ENCODE measurements around the gene CHRDL1.
"Not testable (repeated sequence)": the region's sequence is repeated elsewhere in the genome, so short reads cannot be mapped to it uniquely, and the experiment has no call there.

The CHRDL1 gene

GRCh38 chrX:110825972-110826371, 30.4 kb upstream of the CHRDL1 start:
- H2BK120ac ChIP-seq (ENCODE audit: low read depth, low read length), result no peak overlapping the region
- no peak overlapping the region for H3K9ac ChIP-seq (ENCODE audit: low read length)
- H3K27me3 ChIP-seq (ENCODE audit: control insufficient read depth in 1 of 2, insufficient read depth in 1 of 2, low read length in 2 of 2), result peaks cover 0 to 11% of the 10 kb centered on the region in 2 experiments
- H2BK5ac ChIP-seq (ENCODE audit: low read depth, low read length, poor library complexity, severe bottlenecking), result no peak overlapping the region
- no peak overlapping the region for H4K8ac ChIP-seq (ENCODE audit: low read length)
- no peak overlapping the region for H3K4me2 ChIP-seq (ENCODE audit: low read length, poor library complexity, severe bottlenecking)
- no peaks in the 10 kb centered on the region for H3K4me1 ChIP-seq (ENCODE audit: control insufficient read depth, insufficient read depth, low read depth, low read length)
- H3K27ac ChIP-seq (ENCODE audit: low read length, poor library complexity, severe bottlenecking), result no peak overlapping the region
- no peak overlapping the region for H3K4ac ChIP-seq (ENCODE audit: low read depth in 1 of 2, low read length in 2 of 2)
- H3K18ac ChIP-seq (ENCODE audit: low read depth in 1 of 2, low read length in 2 of 2), result no peak overlapping the region
- H2AFZ ChIP-seq (ENCODE audit: low read depth, low read length), result no peak overlapping the region
- H3K36me3 ChIP-seq (ENCODE audit: control insufficient read depth in 1 of 2, insufficient read depth in 2 of 2, low read depth in 1 of 2, low read length in 2 of 2), result no peaks in the 10 kb centered on the region
- H2BK12ac ChIP-seq (ENCODE audit: low read length in 2 of 2), result no peak overlapping the region
- no peak overlapping the region for H2BK15ac ChIP-seq (ENCODE audit: low read depth, poor library complexity, severe bottlenecking)
- 83% methylated on average over 1 of the region's 2 CpGs for WGBS
- H3K9me3 ChIP-seq (ENCODE audit: control insufficient read depth, low read length), result peaks cover 9% of the 10 kb centered on the region
- no peaks in the 10 kb centered on the region for H3K79me1 ChIP-seq (replicated peaks; ENCODE audit: low read length, poor library complexity, severe bottlenecking)
- no peak overlapping the region for H3K23ac ChIP-seq (ENCODE audit: low read length in 2 of 2)
- DNase-seq, result no peak
- no peak overlapping the region for H2AK5ac ChIP-seq (ENCODE audit: low read length, severe bottlenecking)
- no peak overlapping the region for H3K4me3 ChIP-seq (ENCODE audit: insufficient read depth in 1 of 2, low read depth in 1 of 2, low read length in 2 of 2)
- H3K14ac ChIP-seq (ENCODE audit: low read length in 2 of 2), result no peak overlapping the region
- H4K91ac ChIP-seq (ENCODE audit: low read length), result no peak overlapping the region

GRCh38 chrX:110816543-110816942, 20.9 kb upstream of the CHRDL1 start:
- not testable (repeated sequence) for H2BK120ac ChIP-seq (ENCODE audit: low read depth, low read length); H3K23ac ChIP-seq (ENCODE audit: low read length in 2 of 2); H2BK12ac ChIP-seq (ENCODE audit: low read length in 2 of 2); H2AK5ac ChIP-seq (ENCODE audit: low read length, severe bottlenecking); H4K91ac ChIP-seq (ENCODE audit: low read length); H3K27ac ChIP-seq (ENCODE audit: low read length, poor library complexity, severe bottlenecking); H3K9me3 ChIP-seq (ENCODE audit: control insufficient read depth, low read length); H3K9ac ChIP-seq (ENCODE audit: low read length); H3K18ac ChIP-seq (ENCODE audit: low read depth in 1 of 2, low read length in 2 of 2); DNase-seq; H3K4me3 ChIP-seq (ENCODE audit: insufficient read depth in 1 of 2, low read depth in 1 of 2, low read length in 2 of 2); H4K8ac ChIP-seq (ENCODE audit: low read length); H3K79me1 ChIP-seq (replicated peaks; ENCODE audit: low read length, poor library complexity, severe bottlenecking); H3K4me1 ChIP-seq (ENCODE audit: control insufficient read depth, insufficient read depth, low read depth, low read length); H3K36me3 ChIP-seq (ENCODE audit: control insufficient read depth in 1 of 2, insufficient read depth in 2 of 2, low read depth in 1 of 2, low read length in 2 of 2); H2BK5ac ChIP-seq (ENCODE audit: low read depth, low read length, poor library complexity, severe bottlenecking); H2AFZ ChIP-seq (ENCODE audit: low read depth, low read length); H2BK15ac ChIP-seq (ENCODE audit: low read depth, poor library complexity, severe bottlenecking); H3K14ac ChIP-seq (ENCODE audit: low read length in 2 of 2); H3K4ac ChIP-seq (ENCODE audit: low read depth in 1 of 2, low read length in 2 of 2); H3K4me2 ChIP-seq (ENCODE audit: low read length, poor library complexity, severe bottlenecking)
- no CpG with 5 or more reads among the region's 1 CpG for WGBS
- H3K27me3 ChIP-seq (ENCODE audit: control insufficient read depth in 1 of 2, insufficient read depth in 1 of 2, low read length in 2 of 2), result peaks cover 0 to 19% of the 10 kb centered on the region in 2 experiments

DNA sequence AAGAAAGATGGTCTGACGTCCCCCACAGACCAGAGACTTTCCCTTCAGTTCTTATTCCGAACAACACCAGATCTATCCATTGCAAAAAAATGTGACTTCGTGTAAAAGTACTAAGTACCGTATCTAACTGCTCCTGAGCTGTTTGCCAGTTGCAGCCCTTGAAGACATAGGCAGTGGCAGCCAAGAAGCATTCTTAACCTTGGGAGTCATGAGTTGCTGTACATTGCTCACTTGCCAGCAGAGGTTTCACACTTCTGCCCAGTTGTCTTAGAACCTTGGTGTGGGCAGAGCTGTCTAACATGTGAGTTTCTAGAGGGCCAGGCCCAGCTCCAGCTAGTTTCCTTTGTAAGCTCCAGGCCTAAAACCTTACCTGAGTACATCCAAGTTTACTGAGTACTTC, 10.5 kb upstream of the CHRDL1 start:
- Histone ChIP-seq H3K4me3 (ENCODE audit: insufficient read depth in 1 of 2, low read depth in 1 of 2, low read length in 2 of 2) (no peak overlapping the region), H3K23ac (ENCODE audit: low read length in 2 of 2) (no peak overlapping the region), H2BK5ac (ENCODE audit: low read depth, low read length, poor library complexity, severe bottlenecking) (no peak overlapping the region), H3K4me2 (ENCODE audit: low read length, poor library complexity, severe bottlenecking) (no peak overlapping the region), H2AFZ (ENCODE audit: low read depth, low read length) (no peak overlapping the region), H3K27me3 (ENCODE audit: control insufficient read depth in 1 of 2, insufficient read depth in 1 of 2, low read length in 2 of 2) (peaks cover 0 to 44% of the 10 kb centered on the region in 2 experiments), H3K4me1 (ENCODE audit: control insufficient read depth, insufficient read depth, low read depth, low read length) (no peaks in the 10 kb centered on the region), H2AK5ac (ENCODE audit: low read length, severe bottlenecking) (no peak overlapping the region), H3K9me3 (ENCODE audit: control insufficient read depth, low read length) (no peaks in the 10 kb centered on the region), H2BK12ac (ENCODE audit: low read length in 2 of 2) (no peak overlapping the region), H2BK120ac (ENCODE audit: low read depth, low read length) (no peak overlapping the region), H4K8ac (ENCODE audit: low read length) (no peak overlapping the region), H3K4ac (ENCODE audit: low read depth in 1 of 2, low read length in 2 of 2) (no peak overlapping the region), H3K79me1 (replicated peaks; ENCODE audit: low read length, poor library complexity, severe bottlenecking) (no peaks in the 10 kb centered on the region), H4K91ac (ENCODE audit: low read length) (no peak overlapping the region), H3K18ac (ENCODE audit: low read depth in 1 of 2, low read length in 2 of 2) (no peak overlapping the region), H3K27ac (ENCODE audit: low read length, poor library complexity, severe bottlenecking) (no peak overlapping the region), H3K9ac (ENCODE audit: low read length) (no peak overlapping the region), H2BK15ac (ENCODE audit: low read depth, poor library complexity, severe bottlenecking) (no peak overlapping the region), H3K36me3 (ENCODE audit: control insufficient read depth in 1 of 2, insufficient read depth in 2 of 2, low read depth in 1 of 2, low read length in 2 of 2) (no peaks in the 10 kb centered on the region), H3K14ac (ENCODE audit: low read length in 2 of 2) (no peak overlapping the region)
- no peak for DNase-seq
- 100% methylated on average over 3 of the region's 4 CpGs for WGBS

- Histone ChIP-seq H3K9me3 (ENCODE audit: control insufficient read depth, low read length) (no peaks in the 10 kb centered on the region), H3K18ac (ENCODE audit: low read depth in 1 of 2, low read length in 2 of 2) (no peak overlapping the region), H3K4me2 (ENCODE audit: low read length, poor library complexity, severe bottlenecking) (no peak overlapping the region), H3K36me3 (ENCODE audit: control insufficient read depth in 1 of 2, insufficient read depth in 2 of 2, low read depth in 1 of 2, low read length in 2 of 2) (no peaks in the 10 kb centered on the region), H2BK12ac (ENCODE audit: low read length in 2 of 2) (no peak overlapping the region), H2BK15ac (ENCODE audit: low read depth, poor library complexity, severe bottlenecking) (no peak overlapping the region), H4K8ac (ENCODE audit: low read length) (no peak overlapping the region), H3K4ac (ENCODE audit: low read depth in 1 of 2, low read length in 2 of 2) (no peak overlapping the region), H2BK5ac (ENCODE audit: low read depth, low read length, poor library complexity, severe bottlenecking) (no peak overlapping the region), H4K91ac (ENCODE audit: low read length) (no peak overlapping the region), H2BK120ac (ENCODE audit: low read depth, low read length) (no peak overlapping the region), H3K27me3 (ENCODE audit: control insufficient read depth in 1 of 2, insufficient read depth in 1 of 2, low read length in 2 of 2) (peaks cover 0 to 39% of the 10 kb centered on the region in 2 experiments), H3K23ac (ENCODE audit: low read length in 2 of 2) (no peak overlapping the region), H3K4me3 (ENCODE audit: insufficient read depth in 1 of 2, low read depth in 1 of 2, low read length in 2 of 2) (no peak overlapping the region), H3K9ac (ENCODE audit: low read length) (no peak overlapping the region), H2AK5ac (ENCODE audit: low read length, severe bottlenecking) (no peak overlapping the region), H3K79me1 (replicated peaks; ENCODE audit: low read length, poor library complexity, severe bottlenecking) (no peaks in the 10 kb centered on the region), H2AFZ (ENCODE audit: low read depth, low read length) (no peak overlapping the region), H3K14ac (ENCODE audit: low read length in 2 of 2) (no peak overlapping the region), H3K27ac (ENCODE audit: low read length, poor library complexity, severe bottlenecking) (no peak overlapping the region), H3K4me1 (ENCODE audit: control insufficient read depth, insufficient read depth, low read depth, low read length) (no peaks in the 10 kb centered on the region)
- 91% methylated on average over 1 of the region's 1 CpG for WGBS
- no peak for DNase-seq
Observed at GRCh38 chrX:110805303-110805702, 9.7 kb upstream of the CHRDL1 start.
